GM18499 (cell line): ENCODE data around the gene SPATS1.

Source experiments
- ATAC-seq: cut with Tn5 transposase; IDR thresholded peaks from one replicate; pipeline ENCODE4 v1.9.1; 2021; ENCODE audit warnings: moderate number of reproducible peaks; ENCODE audit not compliant: insufficient read depth, unreplicated experiment

The SPATS1 gene, protein sequence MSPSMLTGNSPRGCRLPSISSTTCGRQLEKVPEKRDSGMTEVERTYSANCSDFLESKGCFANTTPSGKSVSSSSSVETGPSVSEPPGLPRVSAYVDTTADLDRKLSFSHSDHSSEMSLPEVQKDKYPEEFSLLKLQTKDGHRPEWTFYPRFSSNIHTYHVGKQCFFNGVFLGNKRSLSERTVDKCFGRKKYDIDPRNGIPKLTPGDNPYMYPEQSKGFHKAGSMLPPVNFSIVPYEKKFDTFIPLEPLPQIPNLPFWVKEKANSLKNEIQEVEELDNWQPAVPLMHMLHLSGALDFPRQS

DNA sequence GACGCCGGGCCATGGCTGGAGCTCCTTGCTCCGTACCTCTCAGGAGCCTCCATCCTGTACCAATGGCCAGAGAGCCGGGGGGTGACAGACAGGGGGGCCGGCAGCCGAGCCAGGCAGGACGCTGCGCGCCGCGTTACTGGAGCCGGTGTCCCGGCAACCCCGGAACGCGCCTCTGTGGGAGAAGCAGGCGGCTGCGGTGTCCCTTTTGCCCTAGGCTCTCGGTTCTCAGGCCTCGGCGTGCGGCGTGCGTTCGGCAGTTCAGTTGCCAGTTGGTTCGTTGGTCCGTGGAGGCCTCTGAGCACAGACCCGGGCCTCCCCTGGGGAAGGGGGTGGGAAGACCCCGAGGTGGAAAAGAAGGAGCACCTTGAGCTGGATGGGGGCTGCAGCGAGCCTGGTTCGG is at the start of gene SPATS1:
TSS of gene SPATS1 (plus strand) at position 162 of the 400 bp plus-strand sequence. CDS start 446 bp downstream, outside the sequence.
- no peak for ATAC-seq

DNA sequence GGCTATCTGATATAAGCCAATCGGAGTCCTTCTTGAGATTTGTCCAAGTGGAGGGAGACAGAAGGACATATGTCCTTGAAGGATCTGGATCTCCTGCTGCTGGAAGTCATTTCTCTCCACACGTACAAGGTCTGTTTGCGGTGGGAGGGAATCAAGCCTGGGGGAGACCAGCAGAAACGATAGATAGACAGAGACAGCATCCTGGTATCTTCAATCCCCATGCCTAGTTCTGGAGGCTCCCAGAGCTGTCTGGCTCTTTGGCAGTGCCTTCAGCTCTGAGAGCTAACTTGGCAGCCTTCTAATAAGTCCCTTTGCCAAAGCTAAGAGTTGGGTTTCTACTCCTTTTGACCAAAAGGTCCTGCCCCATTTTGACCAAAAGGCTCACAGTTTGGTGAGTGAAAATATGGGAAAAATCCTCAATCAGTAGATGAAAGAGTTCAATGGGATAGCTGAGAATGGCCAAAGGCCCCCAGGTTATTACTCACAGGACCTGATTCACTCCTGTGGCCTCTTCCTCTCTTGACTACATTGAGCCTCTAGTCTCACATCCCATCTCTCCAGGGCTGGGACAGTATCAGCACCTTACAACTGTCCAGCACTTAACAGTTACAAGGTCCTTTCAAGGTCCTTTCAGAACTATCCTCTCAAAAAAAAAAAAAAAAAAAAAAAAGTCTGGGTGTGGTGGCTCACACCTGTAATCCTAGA is 49.6 kb upstream of the SPATS1 start:
- no peak for ATAC-seq

DNA sequence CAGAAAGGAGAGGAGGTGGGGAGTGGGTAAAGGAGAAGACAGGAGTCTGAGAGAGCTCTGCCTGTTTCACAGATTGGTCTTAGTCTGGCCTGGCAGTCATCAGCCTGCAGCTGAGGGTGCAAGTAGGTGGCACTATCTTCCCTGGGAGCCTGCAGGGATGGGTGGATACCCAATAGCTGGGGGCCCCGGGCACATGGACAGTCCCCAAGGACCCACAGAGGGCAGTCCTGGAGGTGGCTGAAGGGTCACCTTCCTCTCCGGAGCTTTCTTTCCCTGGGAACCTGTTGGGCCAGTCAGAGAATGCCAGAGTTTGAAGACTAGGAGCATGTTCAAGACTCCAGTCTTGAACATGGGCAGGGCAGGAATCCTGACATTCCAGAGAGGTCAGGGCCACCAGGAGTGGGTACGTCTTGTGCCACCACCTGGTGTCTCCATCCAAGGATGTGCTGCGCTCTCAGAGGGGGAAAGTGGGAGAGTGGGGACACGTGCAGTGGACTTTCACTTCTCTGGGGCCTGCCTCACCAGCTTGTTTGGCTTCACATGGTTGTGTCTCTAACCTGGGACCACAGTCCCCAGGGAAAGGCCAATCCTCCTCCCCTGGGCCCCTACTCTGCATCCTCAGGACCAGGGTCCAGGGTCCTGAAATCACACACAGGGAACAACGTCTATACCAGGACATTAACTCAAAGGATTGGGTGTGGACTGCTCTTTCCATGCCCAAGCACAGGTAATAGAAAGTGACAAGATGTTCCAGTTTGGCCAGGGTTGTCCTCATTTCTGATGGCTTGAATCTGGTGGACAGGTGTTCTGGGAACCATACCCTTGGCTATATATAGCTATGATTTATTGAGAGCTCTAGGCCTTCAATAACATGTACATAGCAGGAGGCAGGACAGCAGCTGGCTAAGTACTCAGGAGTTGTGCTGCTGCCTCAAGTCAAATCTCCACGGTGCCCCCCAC is 47.3 kb upstream of the SPATS1 start:
- ATAC-seq: no peak

DNA sequence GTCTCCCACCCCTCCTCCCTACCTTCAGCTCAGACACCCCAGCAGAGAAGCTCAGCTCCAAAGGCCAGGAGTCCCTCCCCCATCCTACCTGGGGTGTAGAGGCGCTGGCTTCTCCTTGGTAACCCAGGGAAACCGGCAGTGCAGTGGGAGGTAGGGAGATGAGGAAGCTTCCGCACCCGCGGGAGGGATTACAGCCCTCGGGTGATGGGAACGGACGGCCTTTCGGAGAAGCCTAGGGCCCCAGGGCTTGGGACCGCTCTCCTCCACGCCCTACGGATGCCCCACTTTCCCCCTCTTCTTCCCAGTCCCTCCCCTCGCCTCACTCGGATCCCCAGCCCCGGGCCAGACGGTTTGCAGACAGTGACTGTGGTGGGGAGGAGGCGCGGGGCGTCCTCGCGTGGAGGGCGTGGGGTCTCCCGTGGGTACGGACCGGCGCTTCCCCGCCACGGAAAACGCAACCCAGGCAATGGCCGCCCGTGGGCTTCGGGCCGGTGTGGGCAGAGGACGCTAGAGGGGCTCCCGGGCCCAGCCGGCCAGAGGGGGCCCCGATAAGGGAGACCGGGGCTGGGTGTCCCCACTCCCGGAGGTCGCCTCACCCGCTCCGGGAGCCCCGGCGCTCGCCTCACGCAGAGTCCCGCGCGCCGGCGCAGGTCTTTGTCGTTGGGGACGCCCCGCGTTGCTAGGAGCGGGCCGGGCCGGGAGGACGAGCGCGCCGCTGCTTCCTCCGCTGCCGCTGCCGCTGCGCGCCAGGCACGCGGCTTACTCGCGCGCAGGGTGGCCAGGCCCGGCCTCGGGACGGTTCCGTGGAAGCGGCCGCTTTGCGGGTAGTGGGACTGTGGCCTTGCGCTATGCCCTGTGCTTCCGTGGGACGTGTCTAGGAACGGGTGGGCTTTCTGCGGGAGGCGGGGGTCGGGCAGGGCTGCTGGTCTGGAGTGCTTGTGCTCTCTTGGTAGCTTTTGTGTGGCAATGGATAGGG is 45.1 kb upstream of the SPATS1 start:
- no peak for ATAC-seq

DNA sequence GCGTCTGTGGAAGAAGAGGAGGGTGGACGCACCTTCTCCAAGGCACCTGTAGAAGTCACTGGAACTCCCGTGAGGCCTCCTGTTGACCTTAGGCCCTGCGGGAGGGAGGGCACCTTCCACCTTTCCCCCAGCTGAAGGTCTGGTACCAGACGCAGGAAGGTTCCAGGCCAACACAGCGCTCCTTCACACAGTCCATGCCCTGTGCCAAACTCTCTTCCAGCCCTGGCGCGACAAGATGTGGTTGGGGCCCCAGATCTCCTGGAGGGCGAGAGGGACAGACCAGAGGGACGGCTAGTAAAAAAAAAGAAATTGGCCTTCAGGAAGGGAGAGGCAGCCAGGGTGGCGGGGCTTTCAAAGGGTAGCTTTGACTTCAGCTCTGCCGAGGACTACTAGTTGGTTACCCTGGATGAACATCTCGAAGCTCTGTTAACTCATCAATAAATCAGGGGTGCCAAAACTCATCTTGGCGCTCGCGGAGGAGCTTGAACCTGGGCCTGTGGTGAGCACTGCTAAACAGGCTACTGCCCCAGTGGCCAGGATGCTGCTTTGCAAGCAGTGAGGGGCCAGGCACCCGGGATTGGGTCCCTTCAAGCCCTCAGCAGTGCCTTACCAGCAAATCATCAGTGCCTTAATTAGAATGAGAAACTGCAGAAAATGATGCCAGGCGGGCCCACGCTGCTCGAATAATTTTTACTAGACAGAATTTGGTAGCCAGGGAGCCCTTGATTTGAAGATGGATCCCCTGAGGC is 44.2 kb upstream of the SPATS1 start:
- ATAC-seq: no peak

DNA sequence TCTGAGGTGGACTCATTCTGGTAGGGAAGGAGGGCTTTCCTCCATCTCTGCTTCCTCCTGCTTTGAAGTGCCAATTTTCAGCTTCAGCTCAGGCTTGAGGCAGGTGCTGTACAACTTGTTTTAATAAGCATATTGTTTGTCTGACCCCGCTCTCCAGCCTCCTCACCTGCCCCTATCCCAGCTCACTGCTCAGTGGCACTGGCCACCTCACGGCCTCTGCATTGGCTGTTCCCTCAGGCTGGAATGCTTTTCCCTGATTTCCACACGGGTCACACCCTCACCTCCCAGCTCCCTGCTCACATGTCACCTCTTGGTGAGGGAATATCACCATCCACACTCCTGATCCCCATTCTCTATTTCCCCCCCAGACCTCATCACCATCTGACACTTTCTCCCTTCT is 43.6 kb upstream of the SPATS1 start:
- ATAC-seq: no peak

DNA sequence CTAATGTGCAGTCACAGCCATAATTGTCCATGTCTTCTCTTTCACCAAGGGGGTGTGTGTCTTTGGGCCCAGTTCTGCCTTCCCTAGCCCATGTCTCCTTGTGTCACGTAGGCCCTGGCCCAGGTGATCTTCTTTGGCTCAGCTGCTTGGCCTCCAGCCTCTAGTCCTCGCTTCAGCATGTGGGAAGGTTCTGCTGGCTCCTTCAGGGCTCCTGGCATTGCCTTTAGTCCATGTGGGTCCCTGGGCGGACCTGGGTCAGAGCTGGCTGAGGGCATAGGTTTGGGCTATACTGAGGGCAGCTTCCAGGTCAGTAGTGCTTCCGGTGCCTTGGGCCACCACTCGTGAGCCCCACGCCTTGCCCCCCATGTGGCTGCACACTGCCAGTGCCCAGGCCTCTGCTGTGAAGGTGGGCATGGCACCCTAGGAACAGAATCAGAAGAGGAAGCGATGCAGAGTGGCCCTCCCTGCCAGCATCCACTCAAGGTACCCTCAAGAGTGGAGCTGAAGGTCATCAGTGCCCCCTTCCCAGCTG is 42.1 kb upstream of the SPATS1 start:
- ATAC-seq: no peak

DNA sequence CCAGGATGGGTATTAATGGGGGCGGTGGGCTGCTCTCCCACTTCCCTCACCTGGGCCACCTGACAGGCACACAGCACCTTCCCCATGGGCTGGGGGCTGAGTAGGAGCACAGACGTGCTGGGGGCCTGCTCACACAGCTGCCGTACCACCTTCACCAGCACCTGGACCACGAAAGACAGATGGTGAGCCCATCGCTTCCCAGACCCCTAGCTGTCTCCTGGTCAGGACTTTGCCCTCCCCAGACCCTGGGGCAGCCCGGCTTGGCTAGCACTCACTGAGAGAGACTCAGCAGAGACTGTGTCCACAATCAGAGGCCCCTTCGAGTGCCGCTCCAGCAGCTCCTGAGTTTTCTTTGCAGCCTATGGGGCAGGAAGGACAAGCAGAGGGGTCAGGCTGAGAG is 41.3 kb upstream of the SPATS1 start:
- no peak for ATAC-seq

DNA sequence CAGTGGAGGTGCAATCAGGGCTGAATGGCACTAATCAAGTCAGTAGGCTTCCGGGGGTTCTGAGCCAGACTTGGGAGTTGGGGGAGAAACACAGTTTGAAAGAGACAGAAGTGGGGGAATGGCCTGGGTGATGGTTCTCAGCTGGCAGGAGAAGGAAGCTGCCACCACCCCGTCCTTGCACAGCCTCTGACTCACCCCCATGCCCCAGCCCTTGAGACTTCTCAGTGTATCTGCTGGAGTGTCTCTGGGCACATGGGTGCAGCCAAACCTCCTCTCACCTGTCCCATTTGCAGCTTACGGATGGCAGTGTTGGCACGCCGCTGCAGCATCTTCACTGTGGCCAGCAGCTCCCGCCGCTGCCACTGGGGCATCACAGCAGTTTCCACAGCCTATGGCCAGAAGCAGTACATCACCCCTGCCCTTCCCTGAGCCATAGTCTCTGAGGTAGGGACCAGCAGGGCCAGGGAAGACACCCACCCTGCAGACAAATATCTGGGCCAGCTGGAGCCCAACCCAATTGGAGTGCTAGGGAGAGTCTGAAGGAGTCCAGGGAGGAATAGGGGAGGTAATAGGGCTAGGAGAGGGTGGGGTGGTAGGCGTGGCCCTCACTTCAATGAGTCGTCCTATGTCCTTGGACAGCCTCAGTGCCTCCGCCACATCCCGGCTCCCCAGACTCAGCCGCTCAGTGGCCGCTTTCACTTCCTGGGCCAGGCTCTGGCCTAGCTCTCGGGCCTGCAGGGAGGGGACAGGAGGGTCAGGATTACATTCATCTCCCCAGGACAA is 40.5 kb upstream of the SPATS1 start:
- ATAC-seq: no peak

DNA sequence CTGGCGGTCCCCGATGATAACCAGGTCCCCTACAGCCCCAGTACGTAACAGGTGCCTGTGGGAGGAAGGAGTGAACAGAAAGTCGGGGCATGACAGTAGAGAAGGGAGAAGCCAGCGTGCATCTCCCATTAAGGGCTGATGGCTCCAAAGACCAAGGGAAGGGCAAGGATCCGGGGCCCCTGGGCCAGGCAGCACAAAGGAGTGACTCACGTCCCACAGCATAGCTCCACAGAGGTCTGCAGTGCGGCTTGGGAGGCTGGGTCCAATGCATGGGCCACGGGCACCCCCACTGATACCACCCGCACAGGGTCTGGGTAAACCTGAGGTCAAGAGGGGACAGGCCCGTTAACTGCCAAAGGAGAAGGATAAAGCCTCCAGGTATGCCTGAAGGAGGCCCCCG is 39.6 kb upstream of the SPATS1 start:
- ATAC-seq: no peak

DNA sequence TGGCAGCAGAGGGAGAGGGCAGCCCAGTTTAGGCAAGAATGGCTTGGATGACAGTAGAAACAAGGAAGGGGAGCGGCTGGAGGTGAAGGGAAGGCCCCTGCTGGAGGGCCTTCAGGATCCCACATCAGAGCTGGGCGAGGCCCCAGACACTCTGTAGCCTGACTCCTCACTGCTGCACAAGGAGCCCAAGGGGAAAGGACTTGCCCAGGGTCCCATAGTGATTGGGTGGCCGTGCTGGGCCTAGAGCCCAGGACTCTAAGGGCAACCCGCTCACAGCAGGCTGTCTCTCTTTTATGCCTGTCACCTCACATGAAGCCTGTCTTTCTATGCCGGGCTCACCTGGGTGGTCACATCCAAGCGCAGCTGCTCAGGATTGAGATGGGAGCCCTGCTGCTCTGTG is 38.6 kb upstream of the SPATS1 start:
- ATAC-seq: no peak

DNA sequence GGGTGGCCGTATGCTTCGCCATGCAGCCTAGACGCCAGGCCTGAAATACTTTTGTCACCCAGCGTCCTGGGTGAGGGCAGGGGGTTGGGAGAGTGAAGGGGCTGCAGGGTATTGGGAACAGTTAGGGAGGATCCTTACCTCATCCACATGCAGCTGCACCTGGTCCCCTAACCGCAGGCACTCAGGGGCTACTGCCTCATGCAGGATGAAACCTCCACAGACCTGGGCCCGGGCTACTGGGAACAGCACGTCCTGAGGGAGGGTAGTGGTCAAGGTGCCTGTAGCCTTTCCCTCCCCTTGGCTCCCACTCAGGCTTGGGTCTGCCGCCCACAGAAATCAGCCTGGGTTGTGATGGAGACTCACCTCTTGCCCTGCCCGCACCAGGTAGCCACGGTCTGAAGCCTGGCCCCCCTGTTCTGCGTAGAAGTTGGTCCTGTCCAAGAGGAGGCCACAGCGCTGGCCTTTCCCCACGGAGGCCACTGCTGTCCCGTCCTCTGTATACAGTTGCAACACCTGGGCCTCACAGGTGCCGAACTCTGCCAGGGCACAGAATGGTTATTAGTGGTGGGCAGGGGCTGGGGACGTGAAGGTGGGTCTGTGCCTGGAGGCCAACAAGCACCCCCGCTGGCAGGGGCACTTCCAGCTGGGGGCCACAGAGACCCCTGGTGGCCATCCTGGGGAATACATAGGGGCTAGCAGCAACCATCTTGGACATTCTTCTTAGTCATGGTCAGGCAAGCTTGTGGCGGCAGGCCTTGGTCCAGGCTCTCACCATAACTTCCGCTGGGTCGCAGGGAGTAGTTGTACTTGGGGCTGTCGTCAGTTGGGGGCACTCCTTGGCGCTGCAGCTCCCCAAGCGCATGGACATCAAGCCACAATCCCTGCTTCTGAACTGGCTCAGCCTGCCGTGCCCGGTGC is 37.9 kb upstream of the SPATS1 start:
- no peak for ATAC-seq

DNA sequence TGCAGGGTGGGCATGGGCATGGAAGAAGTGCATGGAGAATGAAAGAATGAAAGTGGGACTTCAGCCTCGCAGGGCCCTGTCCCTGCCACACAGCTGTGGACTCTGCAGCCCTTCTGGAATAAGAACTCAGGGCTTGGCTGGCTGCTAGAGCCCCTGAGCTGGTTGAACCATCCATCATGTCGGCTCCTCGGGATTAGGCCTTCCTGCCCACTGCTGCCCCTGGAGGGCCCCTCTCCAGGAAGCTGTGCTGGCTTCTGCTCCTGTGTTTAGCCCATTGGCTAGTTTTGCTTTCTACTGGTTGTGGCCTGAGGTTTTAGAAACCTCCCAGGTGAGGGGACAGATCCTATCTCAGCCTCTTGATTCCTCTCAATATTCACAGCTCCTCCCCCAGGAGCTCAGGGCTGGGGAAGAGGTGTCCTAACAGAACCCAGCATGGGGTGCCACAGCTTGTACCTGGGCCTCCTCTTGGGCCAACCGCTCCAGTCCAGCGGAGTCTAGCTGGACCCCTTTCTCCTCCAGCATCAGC is 37.2 kb upstream of the SPATS1 start:
- no peak for ATAC-seq

DNA sequence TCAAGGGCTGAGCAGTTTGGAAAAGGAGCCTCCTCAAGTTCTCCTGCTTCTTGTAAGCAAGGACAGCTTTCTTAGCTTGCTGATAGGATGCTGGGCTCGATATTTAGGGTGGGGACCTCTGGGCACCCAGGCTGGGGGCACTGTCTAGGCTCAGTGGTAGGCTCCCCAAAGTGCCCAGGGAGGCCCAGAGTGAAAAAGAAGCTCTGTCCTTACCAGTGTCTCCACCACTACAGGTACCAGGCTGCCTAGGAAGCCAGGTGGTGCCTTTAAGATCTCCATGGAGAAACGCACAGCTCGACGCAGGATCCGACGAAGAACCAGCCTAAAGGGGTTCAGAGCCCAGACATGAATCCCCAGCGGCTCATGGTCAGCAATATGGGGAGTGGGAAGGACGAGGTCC is 35.7 kb upstream of the SPATS1 start:
- no peak for ATAC-seq

DNA sequence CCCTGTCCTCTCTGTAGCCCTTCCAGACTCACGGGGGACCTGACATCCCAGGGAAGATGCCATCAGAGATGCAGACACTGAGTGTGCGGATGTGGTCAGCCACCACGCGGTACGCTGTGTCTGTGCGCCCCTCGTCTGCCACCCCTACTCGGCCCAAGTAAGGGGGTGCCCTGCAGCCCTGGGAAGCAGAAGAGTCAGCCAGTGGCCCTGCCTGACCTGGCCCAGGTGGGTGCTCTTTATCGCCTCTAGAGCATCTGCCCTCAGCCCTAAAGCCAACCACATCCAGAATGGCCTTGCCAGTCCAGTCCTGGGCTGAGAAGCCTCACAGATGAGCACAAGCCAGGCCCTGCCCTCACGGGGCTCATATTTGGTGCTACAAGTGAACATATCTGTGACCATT is 35.2 kb upstream of the SPATS1 start:
- ATAC-seq: no peak

DNA sequence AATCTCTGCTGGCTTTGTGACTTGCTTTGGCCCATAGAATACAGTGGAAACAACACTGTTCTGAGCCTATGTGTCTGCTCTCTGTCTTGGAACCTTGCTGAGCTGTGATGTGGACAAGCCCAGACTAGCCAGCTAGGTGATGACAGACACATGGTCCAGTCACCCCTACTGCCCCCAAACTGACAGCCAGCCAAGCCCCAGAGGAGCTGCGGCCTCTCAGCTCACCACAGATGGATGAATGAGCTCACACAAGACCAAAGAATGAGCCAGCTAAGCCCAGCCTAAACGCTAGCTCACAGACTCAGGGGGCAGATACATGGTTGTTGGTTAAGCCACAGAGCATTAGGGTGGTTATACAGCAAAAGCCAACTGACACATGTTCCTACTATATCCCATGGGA is 33.4 kb upstream of the SPATS1 start:
- ATAC-seq: no peak

DNA sequence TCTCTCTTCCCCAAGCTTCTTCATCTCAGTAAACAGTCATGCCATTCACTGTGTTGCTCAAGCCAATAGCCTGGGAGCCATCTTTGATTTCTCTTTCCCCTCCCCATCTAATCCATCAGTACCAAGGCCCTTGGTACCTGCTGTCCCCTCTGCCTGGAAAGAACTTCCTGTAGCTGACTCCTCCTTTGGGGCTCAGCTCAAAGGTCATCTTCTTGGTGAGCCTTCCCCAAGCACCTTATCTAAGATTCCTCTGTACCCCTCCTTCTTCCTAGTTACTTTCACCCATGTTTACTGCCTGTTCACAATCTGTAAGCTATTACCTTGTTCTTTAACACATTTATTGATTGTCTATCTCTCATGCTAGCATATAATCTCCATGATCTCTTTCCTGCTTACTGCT is 32.8 kb upstream of the SPATS1 start:
- no peak for ATAC-seq
